HUES64 (cell line): Measurements from ENCODE around the gene MGMT.

Experiments used
- H3K27ac ChIP-seq: 2 replicates; pipeline ENCODE4 v1.7.0; 2013; ENCODE audit warnings: low read depth, low read length, inconsistent platforms
- H3K27me3 ChIP-seq: 2 replicates; pipeline ENCODE4 v1.6.1; 2013; ENCODE audit warnings: mild to moderate bottlenecking, low read length; ENCODE audit not compliant: insufficient read depth
- H3K36me3 ChIP-seq: 2 replicates; pipeline ENCODE4 v1.6.1; 2013; ENCODE audit warnings: mild to moderate bottlenecking, low read length; ENCODE audit not compliant: insufficient read depth
- H3K4me1 ChIP-seq: 2 replicates; pipeline ENCODE4 v1.6.1; 2013; ENCODE audit warnings: mild to moderate bottlenecking, low read length, moderate library complexity; ENCODE audit not compliant: insufficient read depth
- H3K4me3 ChIP-seq: 2 replicates; pipeline ENCODE4 v1.5.1; 2013; ENCODE audit warnings: mild to moderate bottlenecking, low read length, moderate library complexity
- H3K9ac ChIP-seq: 2 replicates; pipeline ENCODE4 v1.6.1; 2013; ENCODE audit warnings: mild to moderate bottlenecking, low read depth, low read length
- H3K9me3 ChIP-seq: 2 replicates; pipeline ENCODE4 v1.6.1; 2013; ENCODE audit warnings: low read depth, low read length; ENCODE audit not compliant: insufficient read depth
- WGBS: fragments of 150-250, 120-280 bp; methylation state at CpG from one replicate; pipeline ENCODE4 v1.1.7; 2013; ENCODE audit warnings: missing lambda C conversion rate; 5-methylcytosine and 5-hydroxymethylcytosine counted together

The MGMT gene

DNA sequence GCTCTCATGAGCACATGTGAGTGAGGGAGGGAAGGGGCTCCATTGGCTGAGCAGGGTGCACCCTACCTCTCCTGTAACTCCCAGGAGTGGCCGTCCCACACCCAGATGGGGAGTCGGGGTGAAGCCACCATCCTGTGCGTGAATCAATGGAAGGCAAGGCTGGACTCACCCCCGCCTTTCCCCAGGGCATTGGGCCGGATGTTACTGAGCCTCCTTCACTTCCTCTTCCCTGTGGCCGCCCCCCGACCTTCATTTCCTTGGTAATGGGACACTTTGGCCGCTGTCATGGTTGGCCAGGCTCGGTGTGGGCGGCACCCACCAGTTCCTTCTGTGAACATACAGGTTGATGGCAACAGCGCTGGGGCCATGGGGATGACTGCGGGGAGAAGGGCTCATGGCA is 209.0 kb downstream of the MGMT start:
- Histone ChIP-seq H3K36me3 (no peaks in the 10 kb centered on the region), H3K4me1 (no peaks in the 10 kb centered on the region), H3K9ac (no peak overlapping the region), H3K9me3 (peaks cover 2% of the 10 kb centered on the region; the same call in 1 of the 2 replicates), H3K27ac (no peak overlapping the region), H3K4me3 (no peak overlapping the region), H3K27me3 (no peaks in the 10 kb centered on the region)
- WGBS, result 94% methylated on average over 12 of the region's 12 CpGs

- WGBS, result 96% methylated on average over 11 of the region's 11 CpGs
- Histone ChIP-seq H3K27me3 (no peaks in the 10 kb centered on the region), H3K27ac (no peak overlapping the region), H3K4me1 (no peaks in the 10 kb centered on the region), H3K9me3 (no peaks in the 10 kb centered on the region), H3K4me3 (no peak overlapping the region), H3K9ac (no peak overlapping the region), H3K36me3 (no peaks in the 10 kb centered on the region)
Measured at GRCh38 chr10:129677377-129677927, 210.4 kb downstream of the MGMT start.

DNA sequence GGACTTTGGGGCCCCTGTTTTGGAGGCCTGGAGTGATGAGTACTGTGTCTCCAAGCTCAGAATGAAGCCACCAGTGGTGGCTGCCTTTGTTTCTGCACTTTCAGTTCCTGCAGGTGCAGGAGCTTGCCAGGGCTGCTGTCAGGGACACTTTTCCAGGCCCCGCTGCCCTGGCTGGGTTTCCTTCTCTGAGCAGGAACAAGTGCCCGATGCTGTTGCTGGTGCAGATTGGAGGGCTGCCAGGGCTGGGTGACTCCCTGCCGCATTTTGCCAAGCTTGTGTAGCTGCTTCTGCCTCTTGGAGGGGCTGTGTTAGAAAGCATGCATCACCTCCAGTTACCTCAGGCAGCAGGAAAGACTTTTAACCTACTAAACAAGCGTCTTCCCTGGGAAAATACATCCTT is 211.1 kb downstream of the MGMT start:
- Histone ChIP-seq H3K4me3 (no peak overlapping the region), H3K27me3 (no peaks in the 10 kb centered on the region), H3K9me3 (no peaks in the 10 kb centered on the region), H3K9ac (no peak overlapping the region), H3K27ac (no peak overlapping the region), H3K36me3 (no peaks in the 10 kb centered on the region), H3K4me1 (no peaks in the 10 kb centered on the region)
- WGBS, result 90% methylated on average over 4 of the region's 4 CpGs

DNA sequence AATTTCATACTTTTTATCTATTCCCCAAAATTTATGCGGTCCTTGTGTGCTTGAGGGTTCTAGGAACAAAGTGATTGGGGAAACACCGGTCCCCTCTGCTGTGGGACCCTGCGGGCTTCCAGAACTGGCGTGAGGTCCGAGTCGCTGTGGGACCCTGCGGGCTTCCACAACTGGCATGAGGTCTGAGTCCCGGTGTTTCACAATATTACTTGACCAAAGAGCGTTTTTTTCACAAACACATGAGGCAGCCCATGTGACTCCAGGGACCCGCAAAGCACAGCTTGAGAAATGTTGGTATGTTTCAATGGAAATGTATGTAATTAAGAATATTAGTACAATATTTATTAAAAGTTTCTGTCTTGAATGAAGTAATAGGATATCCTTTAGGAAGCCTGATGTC is 212.2 kb downstream of the MGMT start:
- Histone ChIP-seq H3K4me1 (no peaks in the 10 kb centered on the region), H3K4me3 (no peak overlapping the region), H3K27me3 (no peaks in the 10 kb centered on the region), H3K9ac (no peak overlapping the region), H3K9me3 (no peaks in the 10 kb centered on the region), H3K36me3 (no peaks in the 10 kb centered on the region), H3K27ac (no peak overlapping the region)
- WGBS, result 77% methylated on average over 10 of the region's 10 CpGs

DNA sequence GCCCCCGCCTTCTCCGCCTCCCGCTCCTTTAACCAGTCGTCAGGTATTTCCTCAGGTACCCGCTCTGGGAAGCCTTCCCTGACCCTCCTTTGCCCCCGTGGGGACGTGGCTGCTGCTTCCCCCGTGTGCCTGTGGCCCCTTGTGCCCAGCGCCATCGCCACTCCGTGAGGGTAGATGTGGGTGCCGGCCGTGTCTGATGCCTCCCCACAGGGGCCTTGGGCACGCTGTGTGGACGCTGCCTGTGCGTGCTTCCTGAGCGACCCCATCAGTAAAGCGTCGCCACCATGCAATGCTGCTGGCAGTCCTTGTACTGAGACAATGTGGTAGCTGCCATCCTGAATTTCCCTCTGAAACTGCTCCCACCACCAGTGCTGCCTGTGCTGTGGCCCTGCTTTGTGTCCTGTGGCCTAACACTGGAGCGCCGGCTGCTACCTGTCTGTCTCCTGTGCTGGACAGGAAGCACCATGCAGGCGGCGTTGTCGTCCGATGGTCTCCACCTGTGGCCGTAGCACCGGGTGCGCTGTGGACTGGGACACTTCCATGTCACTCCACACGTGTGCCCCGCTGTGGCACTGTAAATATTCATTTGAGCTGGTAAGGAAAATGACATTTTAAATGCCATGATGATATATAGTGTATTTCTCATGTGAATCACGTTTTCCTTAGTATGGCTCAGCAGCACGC is 213.8 kb downstream of the MGMT start:
- 95% methylated on average over 32 of the region's 32 CpGs for WGBS
- Histone ChIP-seq H3K4me1 (no peaks in the 10 kb centered on the region), H3K27ac (no peak overlapping the region), H3K36me3 (no peaks in the 10 kb centered on the region), H3K27me3 (no peaks in the 10 kb centered on the region), H3K9me3 (no peaks in the 10 kb centered on the region), H3K4me3 (no peak overlapping the region), H3K9ac (no peak overlapping the region)

DNA sequence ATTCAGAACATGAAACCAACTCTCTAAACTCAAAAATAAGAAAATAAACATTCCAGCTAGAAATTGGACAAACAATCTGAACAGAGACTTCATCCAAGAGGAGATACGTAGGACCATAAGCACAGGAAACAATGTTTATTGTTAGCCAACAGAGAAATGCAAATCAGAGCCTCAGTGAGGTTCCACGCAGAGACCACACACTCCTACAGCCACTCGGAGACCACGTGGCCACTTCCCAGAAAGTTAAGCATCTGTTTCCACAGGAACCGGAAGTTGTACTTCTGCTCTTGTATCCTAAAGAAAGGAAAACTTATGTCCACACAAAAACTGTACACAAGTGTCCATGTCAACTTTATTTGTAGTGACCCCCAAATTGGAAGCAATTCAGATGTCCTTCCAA is 214.8 kb downstream of the MGMT start:
- Histone ChIP-seq H3K9ac (no peak overlapping the region), H3K27ac (no peak overlapping the region), H3K9me3 (no peaks in the 10 kb centered on the region), H3K4me1 (no peaks in the 10 kb centered on the region), H3K4me3 (no peak overlapping the region), H3K36me3 (no peaks in the 10 kb centered on the region), H3K27me3 (no peaks in the 10 kb centered on the region)
- 93% methylated on average over 5 of the region's 5 CpGs for WGBS

DNA sequence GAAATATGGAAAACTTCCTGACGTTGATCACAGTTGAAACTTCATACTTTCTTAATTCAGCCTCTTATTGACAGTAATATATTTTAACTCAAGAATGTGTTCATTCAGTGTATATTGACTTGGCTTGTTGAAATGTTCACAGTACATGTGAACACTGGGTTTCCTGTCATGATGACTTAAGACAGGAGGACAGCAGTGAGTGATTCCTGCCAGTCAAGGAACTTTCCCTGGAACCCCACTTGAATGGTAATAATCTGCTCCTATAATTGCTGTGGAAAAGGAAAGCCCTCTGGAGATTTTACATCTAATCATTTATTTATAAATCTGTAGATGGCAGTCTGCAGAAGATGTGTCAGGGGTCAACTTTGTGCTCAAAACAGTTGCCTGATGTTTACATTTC is 216.5 kb downstream of the MGMT start:
- Histone ChIP-seq H3K36me3 (no peaks in the 10 kb centered on the region), H3K27ac (no peak overlapping the region), H3K9me3 (no peaks in the 10 kb centered on the region), H3K4me3 (no peak overlapping the region), H3K4me1 (no peaks in the 10 kb centered on the region), H3K27me3 (no peaks in the 10 kb centered on the region), H3K9ac (no peak overlapping the region)
- WGBS, result 92% methylated on average over 1 of the region's 1 CpG

DNA sequence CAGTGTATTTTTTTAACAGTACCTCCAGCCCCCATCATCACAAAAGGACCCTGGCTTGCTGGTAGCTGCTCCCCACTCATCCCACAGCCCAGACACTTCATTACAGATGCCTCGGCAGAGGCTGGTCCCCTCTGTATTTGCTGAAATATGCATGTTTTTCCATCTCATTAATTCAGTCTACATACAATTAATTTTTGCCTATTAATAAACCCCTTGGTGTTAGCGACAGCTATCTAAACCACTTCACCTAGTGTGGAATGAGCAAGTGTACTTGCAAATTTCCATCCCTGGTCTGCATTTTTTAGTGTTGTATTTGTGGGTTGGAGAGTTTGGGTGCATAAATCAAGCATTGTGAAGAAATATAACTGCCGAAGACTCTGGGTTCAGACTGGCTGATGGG is 216.9 kb downstream of the MGMT start:
- no peaks in the 10 kb centered on the region for H3K27me3 ChIP-seq
- H3K4me1 ChIP-seq, result no peaks in the 10 kb centered on the region
- no peak overlapping the region for H3K4me3 ChIP-seq
- no peak overlapping the region for H3K27ac ChIP-seq
- H3K36me3 ChIP-seq, result no peaks in the 10 kb centered on the region
- WGBS, result 92% methylated on average over 3 of the region's 3 CpGs
- H3K9ac ChIP-seq, result no peak overlapping the region
- H3K9me3 ChIP-seq, result no peaks in the 10 kb centered on the region

DNA sequence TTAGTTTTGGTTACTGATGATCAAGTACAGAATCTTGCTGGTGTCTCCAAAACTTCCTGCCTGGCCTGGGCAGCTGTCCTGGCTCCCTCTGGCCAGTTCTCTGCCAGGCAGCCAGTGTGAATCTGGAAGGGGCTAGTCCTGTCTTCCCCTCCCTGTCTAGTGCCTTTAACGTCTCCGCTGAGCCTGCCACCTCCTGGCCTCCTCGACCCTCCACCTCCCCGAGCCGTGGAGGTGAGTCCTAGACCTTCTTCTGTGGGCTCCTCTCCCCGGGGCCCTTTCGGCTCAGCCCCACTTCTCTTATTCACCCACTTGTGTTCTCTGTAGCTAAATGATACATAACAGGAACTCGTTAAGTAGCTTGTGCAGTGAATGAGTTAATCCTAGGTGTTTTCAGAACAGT is 218.2 kb downstream of the MGMT start:
- H3K4me1 ChIP-seq, result no peaks in the 10 kb centered on the region
- H3K27me3 ChIP-seq, result no peaks in the 10 kb centered on the region
- H3K9me3 ChIP-seq, result no peaks in the 10 kb centered on the region
- WGBS, result 87% methylated on average over 8 of the region's 8 CpGs
- H3K36me3 ChIP-seq, result no peaks in the 10 kb centered on the region
- H3K27ac ChIP-seq, result no peak overlapping the region
- no peak overlapping the region for H3K9ac ChIP-seq
- no peak overlapping the region for H3K4me3 ChIP-seq

DNA sequence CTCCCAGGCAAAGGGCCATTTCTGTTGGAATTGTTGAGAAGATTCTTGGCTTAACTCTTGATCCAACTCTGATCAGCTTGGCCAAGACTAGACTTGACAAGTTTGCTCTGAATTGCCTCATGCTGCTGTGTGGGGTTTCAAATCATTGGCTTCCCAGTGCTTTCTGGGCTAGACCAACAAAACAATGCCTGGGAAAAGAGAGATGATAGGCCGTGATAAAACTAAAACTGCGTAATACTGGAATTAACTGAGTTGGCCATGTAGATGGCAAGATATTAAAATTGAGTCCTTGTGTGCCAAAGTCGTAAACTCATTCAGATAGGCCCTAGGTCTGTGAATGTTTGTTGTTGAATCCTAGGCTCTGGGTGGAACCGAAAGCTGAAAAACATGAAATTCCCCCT is 222.6 kb downstream of the MGMT start:
- no peak overlapping the region for H3K4me3 ChIP-seq
- 95% methylated on average over 4 of the region's 4 CpGs for WGBS
- H3K9me3 ChIP-seq, result no peaks in the 10 kb centered on the region
- H3K36me3 ChIP-seq, result no peaks in the 10 kb centered on the region
- H3K27ac ChIP-seq, result no peak overlapping the region
- H3K27me3 ChIP-seq, result no peaks in the 10 kb centered on the region
- no peak overlapping the region for H3K9ac ChIP-seq
- peaks cover 3% of the 10 kb centered on the region; the same call in 1 of the 2 replicates for H3K4me1 ChIP-seq

DNA sequence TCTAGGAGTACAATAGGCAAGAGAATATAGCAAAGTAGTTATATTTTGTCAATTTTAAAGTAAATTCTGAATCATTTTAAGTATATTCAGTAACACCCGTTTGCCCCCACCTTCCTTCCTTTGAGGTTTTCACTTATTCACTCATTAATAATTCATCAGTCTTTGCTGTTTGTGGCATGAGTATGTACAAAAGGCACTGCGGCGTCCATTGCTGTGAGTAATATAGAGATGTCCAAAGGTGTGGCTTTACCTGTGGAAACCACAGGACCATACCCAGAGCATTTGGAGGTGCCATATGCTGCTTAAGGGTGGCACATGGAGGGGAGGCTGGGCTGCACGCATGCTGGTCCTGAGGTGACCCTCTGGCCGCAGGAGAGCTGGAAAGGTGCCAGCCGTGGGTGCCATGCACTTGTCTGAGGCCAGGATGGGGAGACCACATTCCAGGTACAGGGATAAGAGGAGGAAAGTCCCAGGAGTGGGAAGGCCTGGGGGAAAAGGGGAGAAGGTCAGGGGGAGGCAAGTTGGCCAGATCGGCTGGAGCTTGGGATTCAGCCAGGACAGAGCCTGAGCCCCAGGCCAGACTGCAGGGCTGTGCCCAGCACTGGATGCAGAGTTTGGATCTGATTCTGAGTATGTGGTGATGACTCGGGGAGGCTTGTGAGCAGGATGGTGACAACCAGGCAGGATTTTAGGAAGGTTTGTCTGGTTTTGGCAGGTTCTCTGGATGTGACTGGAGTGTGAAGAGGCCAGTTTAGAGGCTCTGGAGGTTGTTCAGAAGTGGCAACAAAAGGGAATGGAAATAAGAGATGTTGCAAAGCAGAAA is 223.4 kb downstream of the MGMT start:
- no peak overlapping the region for H3K9ac ChIP-seq
- no peaks in the 10 kb centered on the region for H3K27me3 ChIP-seq
- WGBS, result 95% methylated on average over 7 of the region's 8 CpGs
- no peaks in the 10 kb centered on the region for H3K36me3 ChIP-seq
- no peak overlapping the region for H3K4me3 ChIP-seq
- H3K27ac ChIP-seq, result no peak overlapping the region
- peaks cover 3% of the 10 kb centered on the region; the same call in 1 of the 2 replicates for H3K4me1 ChIP-seq
- no peaks in the 10 kb centered on the region for H3K9me3 ChIP-seq
